ENCODE measurements around the gene GPR137.

Gene GPR137

DNA sequence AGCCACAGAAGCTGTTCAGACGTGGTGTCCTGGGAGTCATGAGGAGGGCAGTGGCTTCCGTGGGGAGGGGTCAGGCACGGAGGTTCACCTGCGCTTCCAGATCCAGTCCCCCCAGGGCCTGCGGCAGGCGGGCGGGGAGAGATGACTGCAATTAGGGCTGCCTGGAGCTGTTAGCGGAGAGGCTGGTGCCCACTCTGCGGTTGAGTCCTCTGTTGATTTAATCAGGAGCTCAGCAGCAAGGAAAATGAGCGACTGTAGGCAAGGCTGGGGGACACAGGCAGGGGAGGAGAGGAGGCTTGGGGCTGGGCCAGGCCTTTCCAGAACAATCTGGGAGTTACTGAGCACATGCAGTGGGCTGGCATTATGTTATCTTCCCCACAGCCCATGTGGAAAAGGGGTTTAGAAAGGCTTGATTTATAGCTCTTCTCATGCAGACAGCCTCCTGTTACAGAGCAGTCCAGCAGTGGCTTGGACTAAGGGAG is 21.2 kb upstream of the GPR137 start:
- DNase-seq (ENCODE audit: low read depth in 2 of 2), result no peak

DNA sequence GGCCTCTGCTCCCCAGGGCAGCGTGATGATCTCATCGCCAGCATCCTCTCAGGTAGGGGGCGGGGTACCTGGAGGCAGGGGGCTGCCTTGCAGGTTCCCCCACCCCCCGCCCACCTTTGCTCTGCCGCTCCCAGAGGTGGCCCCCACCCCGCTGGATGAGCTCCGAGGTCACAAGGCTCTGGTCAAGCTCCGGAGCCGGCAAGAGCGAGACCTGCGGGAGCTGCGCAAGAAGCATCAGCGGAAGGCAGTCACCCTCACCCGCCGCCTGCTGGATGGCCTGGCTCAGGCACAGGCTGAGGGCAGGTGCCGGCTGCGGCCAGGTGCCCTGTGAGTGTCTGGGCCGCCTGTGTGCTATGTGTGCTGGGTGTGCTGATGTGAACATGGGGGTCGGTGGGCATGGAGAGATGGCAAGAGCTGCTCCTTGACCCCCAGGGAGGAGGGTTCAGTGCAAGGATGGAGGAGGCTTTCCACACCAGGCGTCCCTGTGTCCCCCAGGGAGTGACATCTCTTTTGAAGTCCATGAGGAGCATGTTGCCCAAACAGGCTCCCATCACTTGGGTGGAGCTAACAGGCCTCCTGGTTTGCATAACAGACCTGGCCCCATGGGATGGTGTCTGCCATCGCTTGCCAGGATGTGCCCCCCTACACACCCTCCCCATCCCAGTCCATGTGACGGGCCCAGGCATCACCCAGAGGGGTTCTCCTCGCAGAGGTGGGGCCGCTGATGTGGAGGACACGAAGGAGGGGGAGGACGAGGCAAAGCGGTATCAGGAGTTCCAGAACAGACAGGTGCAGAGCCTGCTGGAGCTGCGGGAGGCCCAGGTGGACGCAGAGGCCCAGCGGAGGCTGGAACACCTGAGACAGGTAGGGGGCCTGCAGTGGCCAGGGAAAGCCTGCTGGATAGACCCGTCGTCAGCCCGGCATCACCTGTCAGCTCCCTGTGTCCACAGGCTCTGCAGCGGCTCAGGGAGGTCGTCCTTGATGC is 20.2 kb upstream of the GPR137 start:
- DNase-seq (ENCODE audit: low read depth in 2 of 2), result no peak

DNA sequence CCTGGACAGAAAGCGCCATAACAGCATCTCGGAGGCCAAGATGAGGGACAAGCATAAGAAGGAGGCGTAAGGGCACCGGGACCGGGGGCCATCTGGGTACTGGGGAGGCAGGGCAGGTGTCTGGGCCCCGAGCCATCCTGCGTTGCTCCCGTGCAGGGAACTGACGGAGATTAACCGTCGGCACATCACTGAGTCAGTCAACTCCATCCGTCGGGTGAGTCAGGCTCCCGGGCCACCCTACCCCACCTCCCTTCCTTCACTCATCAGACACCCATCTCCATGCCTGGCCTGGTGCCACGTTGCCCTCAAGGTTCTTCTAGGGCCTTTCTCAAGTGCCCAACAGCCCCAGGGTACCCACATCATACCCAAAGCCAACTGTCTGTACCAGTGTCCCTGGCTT is 19.3 kb upstream of the GPR137 start:
- DNase-seq (ENCODE audit: low read depth in 2 of 2), result no peak

DNA sequence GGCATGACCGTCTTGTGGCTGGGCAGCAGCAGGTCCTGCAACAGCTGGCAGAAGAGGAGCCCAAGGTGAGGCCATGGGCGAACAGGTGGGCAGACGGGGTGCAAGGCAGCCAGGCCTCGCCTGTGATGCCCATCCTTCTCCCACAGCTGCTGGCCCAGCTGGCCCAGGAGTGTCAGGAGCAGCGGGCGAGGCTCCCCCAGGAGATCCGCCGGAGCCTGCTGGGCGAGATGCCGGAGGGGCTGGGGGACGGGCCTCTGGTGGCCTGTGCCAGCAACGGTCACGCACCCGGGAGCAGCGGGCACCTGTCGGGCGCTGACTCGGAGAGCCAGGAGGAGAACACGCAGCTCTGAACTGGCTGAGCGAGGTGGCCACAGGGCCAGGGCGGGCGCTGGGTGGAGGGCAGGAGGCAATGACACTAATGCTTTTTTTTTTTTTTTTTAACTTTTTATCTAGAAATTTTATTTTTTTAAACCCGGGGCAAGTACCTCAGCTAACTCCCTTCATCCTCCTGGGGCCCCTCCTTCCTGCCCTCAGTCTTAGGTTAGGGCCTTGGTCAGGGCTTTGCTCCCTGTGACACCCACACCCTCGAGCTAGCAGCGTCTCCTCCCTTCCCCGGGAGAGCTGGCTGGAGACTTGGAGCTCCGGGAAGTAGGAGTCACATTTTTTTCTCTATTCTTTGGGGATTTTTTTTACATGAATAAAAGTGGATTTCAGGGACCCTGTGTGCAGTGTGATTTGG is 18.3 kb upstream of the GPR137 start:
- no peak for DNase-seq (ENCODE audit: low read depth in 2 of 2)

DNA sequence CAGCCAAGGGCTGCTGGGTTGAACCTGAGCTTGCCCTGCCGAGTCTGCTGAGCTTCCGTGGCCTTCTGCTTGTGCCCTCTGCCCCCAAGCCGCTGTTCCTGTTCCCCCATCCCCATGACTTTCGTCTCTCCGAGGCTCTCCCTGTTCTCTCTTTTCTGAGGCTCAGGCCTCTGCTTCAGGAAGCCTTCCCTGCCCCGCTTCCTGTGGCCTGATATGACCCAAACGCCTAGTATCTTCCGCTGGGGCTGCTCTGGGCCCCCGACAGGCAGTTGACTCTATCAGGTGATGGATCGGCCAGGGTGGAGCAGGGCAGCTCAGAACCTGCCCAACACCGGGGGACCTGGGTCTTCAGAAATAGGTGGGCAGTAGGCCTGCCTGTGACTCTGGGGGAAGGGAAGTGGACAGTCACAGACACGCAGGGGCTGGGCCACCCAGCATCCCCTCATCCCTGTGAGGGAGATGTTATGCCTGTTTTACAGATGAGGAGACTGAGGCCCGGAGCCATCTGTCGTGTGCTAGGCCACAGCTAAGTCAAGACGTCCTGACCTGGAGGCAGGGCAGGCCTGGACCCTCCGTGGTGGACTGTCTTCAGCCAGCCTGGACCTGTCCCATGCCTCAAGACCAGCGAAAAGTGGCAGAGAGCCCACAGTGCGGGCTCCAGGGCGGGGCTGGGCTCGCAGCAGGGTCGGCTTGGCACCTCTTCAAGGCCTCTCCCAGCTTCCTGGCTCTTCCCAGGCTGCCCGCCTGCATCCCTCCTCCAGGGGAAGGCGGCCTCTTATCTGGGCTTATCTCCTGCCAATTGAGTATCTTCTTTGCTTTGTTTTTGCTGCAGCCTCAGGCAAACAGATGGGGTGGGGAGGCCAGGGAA is 17.4 kb upstream of the GPR137 start:
- DNase-seq (ENCODE audit: low read depth in 2 of 2), result no peak

DNA sequence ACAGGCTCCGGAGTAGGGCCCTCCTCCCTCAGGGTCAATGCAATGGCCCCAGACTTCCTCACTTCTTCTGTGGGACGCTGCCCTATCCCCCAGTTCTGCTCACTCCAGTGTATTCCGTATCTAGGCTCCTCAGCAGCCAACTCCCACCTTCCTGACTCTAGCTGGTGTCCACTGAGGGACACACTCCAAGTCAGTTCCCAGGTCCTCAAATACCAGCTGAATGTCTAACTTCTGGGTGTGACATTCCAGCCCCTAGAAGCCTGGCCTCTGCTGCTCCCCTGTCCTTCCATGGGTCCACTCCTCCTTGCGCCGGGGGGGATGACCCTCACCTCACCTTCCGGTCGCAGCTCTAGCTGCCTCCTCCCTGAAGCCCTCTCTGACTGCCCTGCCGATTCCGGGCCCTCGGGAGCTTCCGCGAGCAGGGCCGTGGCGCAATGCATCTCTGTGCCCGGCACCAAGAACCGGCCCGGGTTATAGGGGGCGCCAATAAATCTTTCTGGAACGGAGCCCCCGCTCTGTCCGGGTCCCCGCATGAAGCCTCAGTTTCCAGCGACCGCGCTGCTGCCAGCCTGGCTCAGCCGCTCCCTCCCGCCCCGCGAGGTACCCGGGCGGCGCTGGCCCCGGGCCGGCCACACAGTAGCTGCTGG is 16.6 kb upstream of the GPR137 start:
- DNase-seq (ENCODE audit: low read depth in 2 of 2), result peak; percentile 23 to 54

DNA sequence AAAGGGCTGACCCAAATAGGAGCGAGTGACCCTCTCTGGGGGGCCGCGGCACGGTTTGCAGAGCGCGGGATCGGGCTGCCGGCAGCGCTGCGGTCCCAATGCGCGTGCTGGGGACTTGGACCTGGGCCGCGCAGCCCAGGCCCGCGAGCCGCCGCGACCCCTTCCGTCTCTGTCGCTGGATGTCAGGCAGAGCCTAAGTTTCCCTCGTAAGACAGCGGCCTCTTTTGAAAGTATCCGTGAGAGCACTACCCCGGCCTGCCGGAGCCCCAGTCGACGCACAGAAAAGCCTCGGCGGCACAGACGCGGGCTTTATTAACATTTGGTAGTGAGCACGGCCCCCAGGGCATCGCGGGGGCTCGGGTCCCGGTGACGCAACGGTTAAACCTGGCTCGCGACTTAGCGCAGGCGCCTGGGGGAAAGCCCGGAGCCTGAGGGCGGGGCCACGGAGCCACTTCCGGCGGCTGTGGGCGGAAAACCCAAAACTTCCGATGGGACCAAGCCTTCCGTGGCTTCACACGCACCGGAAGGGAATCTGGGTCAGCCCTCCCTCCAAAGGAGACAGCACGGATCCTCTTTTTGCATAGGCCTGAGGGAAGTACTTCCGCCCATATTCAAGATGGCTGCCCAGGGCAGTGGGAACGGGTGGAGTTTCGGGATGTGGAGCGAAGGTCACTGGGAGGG is 16.0 kb upstream of the GPR137 start:
- DNase-seq (ENCODE audit: low read depth in 2 of 2), result peak; percentile 97 to 98

DNA sequence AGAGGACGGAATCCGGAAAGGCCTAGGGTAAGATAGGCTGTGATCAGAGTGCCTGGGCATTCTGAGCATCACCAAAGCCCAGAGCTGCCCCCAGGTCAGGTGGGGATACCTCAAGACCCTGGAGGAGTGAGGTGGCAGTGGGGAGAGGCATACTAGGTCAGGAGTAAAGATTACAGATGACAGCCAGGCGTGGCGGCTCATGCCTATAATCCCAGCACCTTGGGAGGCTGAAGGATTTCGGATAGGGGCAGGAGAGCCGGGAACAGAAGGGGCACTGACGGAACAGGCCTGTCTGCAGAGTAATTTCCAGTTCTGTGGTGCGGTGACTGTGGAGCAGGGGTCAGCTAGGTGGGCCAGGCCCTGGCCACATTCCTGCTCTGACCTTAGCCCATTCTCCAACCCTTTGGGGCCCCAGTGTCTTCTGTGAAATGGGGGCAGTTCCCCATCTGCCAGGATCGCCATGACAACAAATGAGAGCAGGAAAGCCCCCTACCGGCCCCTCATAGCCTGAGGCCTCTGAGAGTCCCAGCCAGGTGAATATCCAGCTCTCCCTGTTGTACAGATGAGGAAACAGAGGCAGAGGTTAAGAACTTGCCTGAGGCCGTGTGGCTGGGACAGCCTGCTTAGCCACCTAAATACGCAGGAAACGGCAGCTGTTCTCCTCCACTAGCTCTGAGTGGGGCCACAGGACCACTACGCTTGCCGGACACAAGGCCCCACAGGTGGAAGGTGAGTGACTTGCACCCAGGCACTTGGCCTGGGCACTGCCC is 10.4 kb upstream of the GPR137 start:
- DNase-seq (ENCODE audit: low read depth in 2 of 2), result no peak

DNA sequence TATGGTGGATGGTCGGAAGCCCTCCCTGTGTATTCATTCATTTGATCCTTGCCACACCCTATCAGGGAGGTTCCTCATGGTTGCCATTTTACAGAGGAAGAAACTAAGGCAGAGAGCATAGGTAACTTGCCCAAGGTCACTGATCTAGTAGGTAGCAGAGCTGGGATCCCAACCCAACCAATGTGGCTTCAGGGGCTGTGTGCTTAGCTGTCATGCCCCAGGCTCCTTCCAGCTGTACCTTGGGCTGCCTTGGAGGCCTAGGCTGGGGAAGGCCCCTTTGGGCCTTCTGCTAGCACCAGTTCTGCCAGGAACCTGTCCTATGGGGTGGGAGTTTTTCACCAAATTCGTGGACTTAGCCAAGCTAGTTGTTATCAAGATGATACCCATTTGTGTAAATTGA is 9.8 kb upstream of the GPR137 start:
- DNase-seq (ENCODE audit: low read depth in 2 of 2), result no peak

DNA sequence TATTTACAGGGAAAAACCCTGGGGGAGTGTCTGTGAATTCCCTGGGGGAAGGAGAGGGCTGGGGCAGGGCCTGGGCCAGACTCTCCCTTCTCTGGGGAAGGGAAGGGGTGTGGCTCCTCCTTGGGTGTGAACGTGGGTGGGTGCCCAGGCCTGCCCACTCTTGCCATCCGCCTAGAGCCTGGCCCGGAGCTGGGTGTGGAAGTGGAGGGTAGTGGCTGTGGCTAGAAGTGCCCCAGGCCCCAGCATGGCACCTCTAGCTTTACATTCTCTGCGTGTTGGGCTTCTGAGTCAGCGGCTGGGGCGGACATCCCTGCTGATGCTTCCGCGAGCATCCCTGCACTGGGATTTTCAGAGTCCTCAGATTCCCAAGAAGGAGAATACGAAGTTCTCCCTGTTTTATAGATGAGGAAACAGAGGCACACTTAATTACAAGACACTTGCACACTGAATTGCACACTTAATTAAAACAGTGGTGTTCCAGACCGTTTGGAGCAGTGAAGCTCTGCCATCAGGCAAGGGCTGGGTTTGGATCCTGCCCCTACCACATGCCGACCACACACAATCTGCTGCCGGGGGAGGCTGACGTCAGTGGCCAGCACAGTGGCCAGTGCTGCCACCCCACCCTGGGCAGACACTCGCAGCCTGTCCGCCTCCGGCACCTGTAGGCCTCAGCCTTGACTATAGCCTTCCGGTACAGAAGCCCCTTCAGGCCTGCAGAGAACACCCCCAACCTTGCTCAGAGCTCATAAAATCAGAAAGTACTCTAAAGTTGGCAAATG is 8.8 kb upstream of the GPR137 start:
- no peak for DNase-seq (ENCODE audit: low read depth in 2 of 2)

DNA sequence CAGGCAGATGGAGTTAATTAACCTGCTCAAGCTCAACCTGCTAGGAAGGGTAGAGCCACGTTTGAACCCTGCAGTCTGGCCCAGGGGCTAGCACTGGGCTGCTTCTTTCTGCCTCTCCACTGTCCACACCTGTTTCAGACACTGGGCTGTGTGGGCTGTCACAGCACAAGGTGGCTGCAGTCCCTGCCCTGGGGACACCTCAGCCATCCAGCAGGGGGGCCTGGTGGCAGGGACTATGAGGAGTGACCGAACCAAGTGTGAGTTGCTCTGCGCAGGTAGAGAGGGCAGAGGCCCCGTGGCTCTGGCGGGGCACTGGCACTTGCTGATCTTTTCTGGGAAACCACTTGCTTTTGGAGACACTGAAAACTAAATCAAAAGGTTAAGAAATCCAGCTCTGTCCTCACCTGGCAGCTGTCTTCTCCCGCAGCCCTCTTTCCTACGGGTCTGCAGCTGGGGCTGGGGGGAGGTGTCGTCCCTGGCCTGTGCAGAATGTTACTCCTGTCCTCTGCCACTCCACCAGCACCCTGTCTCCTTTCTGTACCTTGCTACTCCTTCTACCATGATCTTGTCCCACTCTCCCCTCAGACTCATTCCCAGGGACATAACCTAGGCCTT is 7.0 kb upstream of the GPR137 start:
- DNase-seq (ENCODE audit: low read depth in 2 of 2), result no peak

DNA sequence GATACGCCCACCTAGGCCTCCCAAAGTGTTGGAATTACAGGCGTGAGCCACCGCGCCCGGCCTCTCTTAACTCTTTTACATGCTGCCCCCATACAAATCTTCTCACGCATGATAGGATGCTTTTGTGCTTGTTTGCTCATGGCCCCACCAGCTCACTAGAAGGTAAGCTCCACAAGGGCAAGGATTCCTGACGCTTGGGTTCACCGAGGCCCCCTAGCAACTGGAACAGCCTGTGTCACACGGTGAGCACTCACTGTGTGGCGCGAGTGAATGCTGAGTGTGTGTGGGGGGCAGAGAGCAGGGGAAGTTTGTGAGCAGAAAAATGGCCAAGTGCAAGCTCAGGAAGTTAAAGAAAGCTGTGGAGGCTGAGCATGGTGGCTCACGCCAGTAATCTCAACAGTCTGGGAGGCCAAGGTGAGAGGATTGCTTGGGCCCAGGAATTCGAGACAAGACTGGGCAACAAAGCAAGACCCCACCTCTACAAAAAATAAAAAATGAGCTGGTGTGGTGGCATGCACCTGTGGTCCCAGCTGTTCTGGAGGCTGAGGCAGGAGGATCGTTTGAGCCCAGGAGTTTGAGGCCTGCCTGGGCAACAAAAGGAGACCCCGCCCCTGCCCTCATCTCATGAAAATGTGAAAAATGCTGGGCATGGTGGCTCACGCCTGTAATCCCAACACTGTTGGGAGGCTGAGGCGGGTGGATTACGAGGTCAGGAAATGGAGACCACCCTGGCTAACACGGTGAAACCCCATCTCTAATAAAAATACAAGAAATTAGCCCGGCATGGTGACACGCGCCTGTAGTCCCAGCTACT is 3.5 kb upstream of the GPR137 start:
- DNase-seq (ENCODE audit: low read depth in 2 of 2), result no peak

DNA sequence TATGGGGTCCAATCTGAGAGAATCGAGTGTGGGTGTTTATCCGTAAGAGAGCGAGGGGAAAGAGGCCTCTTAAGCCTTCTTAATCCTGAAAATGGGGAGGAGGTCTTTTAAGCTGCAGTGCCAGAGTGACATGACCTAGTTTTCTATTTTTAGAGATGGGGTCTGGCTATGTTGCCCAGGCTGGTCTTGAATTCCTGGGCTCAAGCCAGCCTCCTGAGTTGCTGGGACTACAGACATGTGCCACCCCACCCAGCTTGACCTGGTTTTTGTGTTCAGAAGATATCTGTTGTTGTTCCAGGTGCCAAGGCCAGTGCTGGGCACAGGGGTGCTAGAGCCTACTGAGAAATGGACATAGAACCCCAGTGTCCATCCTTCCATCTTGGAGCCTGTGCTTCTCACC is 2.6 kb upstream of the GPR137 start:
- DNase-seq (ENCODE audit: low read depth in 2 of 2), result no peak

DNA sequence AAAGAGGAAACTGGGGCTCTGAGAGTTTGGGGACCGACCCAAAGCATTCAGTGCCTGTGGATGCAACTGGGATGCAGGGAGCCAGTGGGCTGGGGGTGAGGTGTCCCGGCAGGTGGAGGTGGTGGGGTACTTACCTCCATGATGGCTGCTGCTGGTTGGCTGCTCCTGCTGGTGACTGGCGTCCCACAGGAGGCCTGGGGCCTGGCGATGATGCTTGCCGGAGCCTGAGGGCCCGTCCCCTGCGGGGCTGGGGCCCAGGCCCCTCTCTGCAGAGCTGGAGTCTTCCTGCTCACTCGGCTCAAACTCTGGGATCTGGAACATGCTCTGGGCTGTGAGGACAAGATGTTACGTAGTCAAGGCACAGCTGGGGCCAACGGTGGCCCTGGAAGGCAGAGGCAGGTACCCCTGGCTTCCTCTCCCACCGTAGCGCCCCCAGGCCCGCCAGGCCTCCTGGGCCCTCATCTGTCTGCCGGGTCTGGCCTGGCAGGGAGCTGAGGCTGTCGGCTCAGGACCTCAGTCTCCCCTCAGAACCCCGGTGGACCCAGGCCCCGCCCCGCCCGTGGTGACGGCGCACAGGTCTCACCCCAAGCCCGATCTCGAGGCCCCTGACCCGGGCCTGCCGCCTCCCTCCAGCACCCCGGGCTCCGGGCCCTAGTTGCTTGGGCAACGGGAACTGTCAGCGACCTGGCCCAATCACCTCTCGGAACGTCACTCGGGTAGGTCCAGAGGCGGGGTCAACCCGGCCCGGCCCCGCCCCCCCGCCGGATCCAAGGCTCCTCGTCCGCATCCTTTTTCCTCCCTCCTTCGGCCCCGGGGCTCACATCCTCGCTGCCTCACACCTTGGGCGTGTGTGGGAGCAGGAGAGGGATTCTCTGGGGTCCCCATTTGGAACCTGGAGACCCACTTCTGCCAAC is 1.3 kb upstream of the GPR137 start, which contains the start of gene BAD:
TSS of gene BAD (minus strand) at position 618 of the 914 bp plus-strand sequence. CDS start at position 321, 297 bp downstream.
- peak; percentile 87 to 93 for DNase-seq (ENCODE audit: low read depth in 2 of 2)

DNA sequence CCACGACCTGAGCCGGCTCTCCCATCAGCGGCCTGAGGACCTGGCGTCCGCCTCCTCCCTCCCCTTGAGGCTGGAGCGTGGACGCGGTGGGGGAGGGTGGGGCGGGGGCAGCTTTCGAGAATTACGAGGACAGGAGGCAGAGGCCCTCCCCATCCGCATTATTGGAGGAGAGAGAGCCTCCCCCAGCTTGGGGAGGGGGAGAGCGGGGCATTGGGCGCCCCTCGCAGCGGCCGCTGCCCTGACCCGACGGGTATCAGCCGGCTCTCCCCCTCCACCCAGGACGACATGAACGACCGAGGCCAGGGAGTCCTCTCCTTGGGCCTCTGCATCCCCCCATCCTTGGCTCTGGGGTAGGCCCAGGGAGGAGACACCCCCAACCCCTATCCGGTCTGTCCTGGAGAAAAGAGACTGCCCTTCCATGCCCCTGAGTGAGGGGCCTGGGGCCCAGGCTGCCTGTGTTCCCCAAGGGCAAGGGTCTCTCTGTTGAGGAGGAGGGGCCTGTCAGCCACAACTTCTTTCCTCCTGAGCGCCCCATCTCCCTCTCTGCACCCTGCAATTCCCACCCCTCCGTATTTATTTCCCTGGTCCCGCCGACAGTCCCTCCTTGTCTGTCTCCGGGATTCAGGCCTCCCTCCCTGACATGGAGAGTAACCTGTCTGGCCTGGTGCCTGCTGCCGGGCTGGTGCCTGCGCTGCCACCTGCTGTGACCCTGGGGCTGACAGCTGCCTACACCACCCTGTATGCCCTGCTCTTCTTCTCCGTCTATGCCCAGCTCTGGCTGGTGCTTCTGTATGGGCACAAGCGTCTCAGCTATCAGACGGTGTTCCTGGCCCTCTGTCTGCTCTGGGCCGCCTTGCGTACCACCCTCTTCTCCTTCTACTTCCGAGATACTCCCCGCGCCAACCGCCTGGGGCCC is 495 bp downstream of the GPR137 start:
- no peak for DNase-seq (ENCODE audit: low read depth in 2 of 2)

DNA sequence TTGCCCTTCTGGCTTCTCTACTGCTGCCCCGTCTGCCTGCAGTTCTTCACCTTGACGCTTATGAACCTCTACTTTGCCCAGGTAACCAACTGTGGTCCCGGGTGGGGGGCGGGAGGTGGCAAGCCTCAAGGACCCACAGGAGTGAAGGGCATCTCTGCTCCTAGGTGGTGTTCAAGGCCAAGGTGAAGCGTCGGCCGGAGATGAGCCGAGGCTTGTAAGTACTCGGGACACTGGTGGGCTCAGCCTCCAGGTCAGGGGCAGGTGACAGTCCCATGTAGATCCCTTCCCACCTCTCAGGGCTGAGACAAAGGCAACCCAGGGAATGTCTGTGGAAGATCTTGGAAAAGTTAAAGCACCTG is 1.1 kb downstream of the GPR137 start:
- DNase-seq (ENCODE audit: low read depth in 2 of 2), result no peak

Measured in stimulated activated CD4-positive, alpha-beta T cell treated with anti-CD3 and anti-CD28 coated beads, Interleukin-12 subunit alpha, Interleukin-12 subunit beta, amount 100 ng/mL, for 24 hours (primary cell).